Measurements from ENCODE around the gene TTBK1. TPM values are rescaled to one million over a fixed set of nuclear protein-coding genes. Genes with fewer than 3 reads are reported as not detected.
"Not testable (repeated sequence)": the region's sequence is repeated elsewhere in the genome, so short reads cannot be mapped to it uniquely, and the experiment has no call there.

TTBK1 gene
- total RNA-seq, 1 donor from 2014 or later, result 0.67 TPM

DNA sequence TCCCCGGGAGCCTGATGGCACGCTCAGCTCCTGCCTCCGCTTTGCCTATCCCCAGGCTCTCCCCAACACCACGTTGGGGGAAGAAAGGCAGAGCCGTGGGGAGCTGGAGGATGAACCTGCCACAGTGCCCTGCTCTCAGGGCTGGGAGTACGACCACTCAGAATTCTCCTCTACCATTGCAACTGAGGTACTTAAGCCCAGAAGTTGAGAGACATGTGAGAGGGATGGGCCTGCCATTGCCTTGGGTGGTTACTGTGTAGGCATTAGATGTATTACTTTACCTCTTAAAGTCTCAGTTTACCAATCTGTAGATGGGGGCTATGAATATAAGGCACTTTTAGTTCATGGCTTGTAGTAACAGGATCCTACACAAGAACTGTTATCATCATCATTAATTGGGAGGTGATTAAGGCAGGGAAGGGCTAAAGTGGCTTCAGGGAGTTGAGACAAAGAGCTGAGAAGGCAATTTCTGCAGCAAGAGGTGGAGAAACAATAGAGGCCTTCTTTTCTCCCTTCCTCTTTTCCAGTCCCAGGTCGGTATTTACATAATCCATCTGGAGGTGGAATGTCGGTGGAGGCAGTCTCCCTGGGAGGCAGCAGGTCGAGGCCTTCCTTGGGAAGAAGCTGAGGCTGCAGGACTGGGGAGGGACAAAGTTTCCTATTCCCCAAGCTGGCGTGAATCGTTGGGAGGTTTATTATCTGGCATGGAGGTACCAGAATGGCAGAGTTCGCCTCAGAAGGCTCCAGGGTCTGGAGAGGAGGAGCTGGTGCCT lies 55.5 kb downstream of the TTBK1 start:
- H3K4me3 ChIP-seq (ENCODE audit: low read depth, low read length), result no peak overlapping the region
- no peak for DNase-seq (ENCODE audit: low read depth)
- no peaks in the 10 kb centered on the region for H3K36me3 ChIP-seq (ENCODE audit: control insufficient read depth, insufficient read depth, low read length)
- TF ChIP-seq, protein P1, sequence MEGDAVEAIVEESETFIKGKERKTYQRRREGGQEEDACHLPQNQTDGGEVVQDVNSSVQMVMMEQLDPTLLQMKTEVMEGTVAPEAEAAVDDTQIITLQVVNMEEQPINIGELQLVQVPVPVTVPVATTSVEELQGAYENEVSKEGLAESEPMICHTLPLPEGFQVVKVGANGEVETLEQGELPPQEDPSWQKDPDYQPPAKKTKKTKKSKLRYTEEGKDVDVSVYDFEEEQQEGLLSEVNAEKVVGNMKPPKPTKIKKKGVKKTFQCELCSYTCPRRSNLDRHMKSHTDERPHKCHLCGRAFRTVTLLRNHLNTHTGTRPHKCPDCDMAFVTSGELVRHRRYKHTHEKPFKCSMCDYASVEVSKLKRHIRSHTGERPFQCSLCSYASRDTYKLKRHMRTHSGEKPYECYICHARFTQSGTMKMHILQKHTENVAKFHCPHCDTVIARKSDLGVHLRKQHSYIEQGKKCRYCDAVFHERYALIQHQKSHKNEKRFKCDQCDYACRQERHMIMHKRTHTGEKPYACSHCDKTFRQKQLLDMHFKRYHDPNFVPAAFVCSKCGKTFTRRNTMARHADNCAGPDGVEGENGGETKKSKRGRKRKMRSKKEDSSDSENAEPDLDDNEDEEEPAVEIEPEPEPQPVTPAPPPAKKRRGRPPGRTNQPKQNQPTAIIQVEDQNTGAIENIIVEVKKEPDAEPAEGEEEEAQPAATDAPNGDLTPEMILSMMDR (IDR thresholded peaks at IDR 0.05; ENCODE audit: insufficient read depth, low read length, poor library complexity, severe bottlenecking), result no peak
- peaks cover 34% of the 10 kb centered on the region for H3K27me3 ChIP-seq (ENCODE audit: control insufficient read depth, insufficient read depth, low read length)

DNA sequence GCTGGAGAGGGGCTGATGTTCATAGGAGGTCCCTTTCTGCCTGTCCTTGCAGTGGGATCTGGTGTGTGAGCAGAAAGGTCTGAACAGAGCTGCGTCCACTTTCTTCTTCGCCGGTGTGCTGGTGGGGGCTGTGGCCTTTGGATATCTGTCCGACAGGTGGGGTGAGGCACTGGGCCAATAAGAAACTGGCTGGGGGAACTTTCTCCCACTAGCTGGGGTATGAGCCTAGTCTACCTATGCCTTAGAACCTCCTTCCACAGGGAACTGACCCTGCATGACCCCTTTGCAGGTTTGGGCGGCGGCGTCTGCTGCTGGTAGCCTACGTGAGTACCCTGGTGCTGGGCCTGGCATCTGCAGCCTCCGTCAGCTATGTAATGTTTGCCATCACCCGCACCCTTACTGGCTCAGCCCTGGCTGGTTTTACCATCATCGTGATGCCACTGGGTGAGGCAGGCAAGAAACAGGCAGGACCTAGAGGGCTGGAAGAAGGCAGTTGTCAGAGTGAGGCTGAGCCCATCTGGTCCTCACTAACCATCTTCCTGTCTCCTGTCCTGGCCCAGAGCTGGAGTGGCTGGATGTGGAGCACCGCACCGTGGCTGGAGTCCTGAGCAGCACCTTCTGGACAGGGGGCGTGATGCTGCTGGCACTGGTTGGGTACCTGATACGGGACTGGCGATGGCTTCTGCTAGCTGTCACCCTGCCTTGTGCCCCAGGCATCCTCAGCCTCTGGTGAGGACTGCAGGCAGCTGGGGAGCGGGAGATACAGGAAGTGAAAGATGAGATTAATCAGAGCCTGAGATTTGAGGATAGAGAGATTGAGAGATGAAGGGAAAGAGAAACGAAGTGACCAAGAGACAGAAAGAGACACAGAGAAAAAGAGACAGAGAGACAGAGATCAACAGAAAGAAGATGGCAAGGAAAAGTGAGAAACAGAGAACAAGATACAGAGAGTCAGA lies 56.3 kb downstream of the TTBK1 start:
- Histone ChIP-seq H3K36me3 (ENCODE audit: control insufficient read depth, insufficient read depth, low read length) (no peaks in the 10 kb centered on the region), H3K4me3 (ENCODE audit: low read depth, low read length) (no peak overlapping the region), H3K27me3 (ENCODE audit: control insufficient read depth, insufficient read depth, low read length) (peaks cover 34% of the 10 kb centered on the region)
- TF ChIP-seq, protein P1 (IDR thresholded peaks at IDR 0.05; ENCODE audit: insufficient read depth, low read length, poor library complexity, severe bottlenecking), result no peak
- DNase-seq (ENCODE audit: low read depth), result no peak

DNA sequence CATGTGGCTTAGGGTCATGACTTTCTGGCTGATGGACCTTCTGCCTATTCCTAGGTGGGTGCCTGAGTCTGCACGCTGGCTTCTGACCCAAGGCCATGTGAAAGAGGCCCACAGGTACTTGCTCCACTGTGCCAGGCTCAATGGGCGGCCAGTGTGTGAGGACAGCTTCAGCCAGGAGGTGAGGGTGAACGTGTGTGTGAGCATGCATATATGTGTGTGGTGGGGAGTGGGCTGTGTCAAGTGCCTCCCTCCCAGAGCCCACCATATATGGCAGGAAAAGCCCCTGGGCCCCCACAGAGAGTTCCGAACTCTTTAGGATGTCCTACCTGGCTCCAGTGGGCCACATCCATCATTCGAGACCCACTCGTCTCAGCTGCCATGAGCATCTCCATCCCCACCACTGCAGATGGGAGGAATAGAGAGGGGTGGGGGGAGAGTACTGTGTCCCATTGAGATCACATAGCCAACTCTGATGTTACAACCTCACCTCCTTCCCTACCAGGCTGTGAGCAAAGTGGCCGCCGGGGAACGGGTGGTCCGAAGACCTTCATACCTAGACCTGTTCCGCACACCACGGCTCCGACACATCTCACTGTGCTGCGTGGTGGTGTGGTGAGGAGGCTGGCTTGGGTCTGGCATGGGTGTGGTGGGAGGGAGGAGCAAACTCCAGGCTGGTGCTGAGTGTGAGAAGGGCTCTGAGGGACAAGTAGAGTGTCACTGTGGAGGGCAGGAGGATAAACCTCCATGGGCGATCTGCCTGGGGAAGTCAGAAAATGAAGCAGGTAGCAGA lies 58.0 kb downstream of the TTBK1 start:
- no peak overlapping the region for H3K4me3 ChIP-seq (ENCODE audit: low read depth, low read length)
- no peak for DNase-seq (ENCODE audit: low read depth)
- H3K36me3 ChIP-seq (ENCODE audit: control insufficient read depth, insufficient read depth, low read length), result no peaks in the 10 kb centered on the region
- H3K27me3 ChIP-seq (ENCODE audit: control insufficient read depth, insufficient read depth, low read length), result peaks cover 36% of the 10 kb centered on the region
- TF ChIP-seq, protein P1 (IDR thresholded peaks at IDR 0.05; ENCODE audit: insufficient read depth, low read length, poor library complexity, severe bottlenecking), result no peak

DNA sequence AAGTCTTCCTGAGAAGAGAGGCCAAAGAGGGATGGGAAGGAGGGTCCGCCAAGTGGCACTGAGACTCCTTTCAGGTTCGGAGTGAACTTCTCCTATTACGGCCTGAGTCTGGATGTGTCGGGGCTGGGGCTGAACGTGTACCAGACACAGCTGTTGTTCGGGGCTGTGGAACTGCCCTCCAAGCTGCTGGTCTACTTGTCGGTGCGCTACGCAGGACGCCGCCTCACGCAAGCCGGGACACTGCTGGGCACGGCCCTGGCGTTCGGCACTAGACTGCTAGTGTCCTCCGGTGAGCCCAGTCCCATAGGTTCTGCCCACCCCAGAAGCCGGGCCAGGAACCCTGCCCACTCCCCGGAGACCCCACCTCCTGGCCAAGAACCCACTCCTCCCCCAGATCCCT lies 58.8 kb downstream of the TTBK1 start:
- no peak for DNase-seq (ENCODE audit: low read depth)
- Histone ChIP-seq H3K36me3 (ENCODE audit: control insufficient read depth, insufficient read depth, low read length) (no peaks in the 10 kb centered on the region), H3K27me3 (ENCODE audit: control insufficient read depth, insufficient read depth, low read length) (peaks cover 32% of the 10 kb centered on the region), H3K4me3 (ENCODE audit: low read depth, low read length) (no peak overlapping the region)
- TF ChIP-seq, protein P1 (IDR thresholded peaks at IDR 0.05; ENCODE audit: insufficient read depth, low read length, poor library complexity, severe bottlenecking), result no peak

DNA sequence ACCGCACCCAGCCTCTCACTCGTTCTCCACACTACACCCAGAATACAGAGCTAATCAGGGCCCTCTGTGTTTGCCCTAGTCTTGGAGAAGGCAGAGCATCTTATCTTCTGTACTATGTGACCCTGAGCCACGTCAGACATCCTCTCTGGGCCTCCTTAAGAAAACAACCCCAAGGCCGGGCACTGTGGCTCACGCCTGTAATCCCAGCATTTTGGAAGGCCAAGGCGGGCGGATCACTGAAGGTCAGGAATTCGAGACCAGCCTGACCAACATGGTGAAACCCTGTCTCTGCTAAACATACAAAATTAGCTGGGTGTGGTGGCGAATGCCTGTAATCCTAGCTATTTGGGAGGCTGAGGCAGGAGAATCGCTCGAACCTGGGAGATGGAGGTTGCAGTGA lies 59.7 kb downstream of the TTBK1 start:
- H3K36me3 ChIP-seq (ENCODE audit: control insufficient read depth, insufficient read depth, low read length); H3K4me3 ChIP-seq (ENCODE audit: low read depth, low read length); DNase-seq (ENCODE audit: low read depth): not testable (repeated sequence)
- peaks cover 30% of the 10 kb centered on the region for H3K27me3 ChIP-seq (ENCODE audit: control insufficient read depth, insufficient read depth, low read length)

Data from kidney epithelial cell (primary cell).